GM23338 (cell line): ENCODE data around the gene CLCF1. TPM values are rescaled to one million over a fixed set of nuclear protein-coding genes. Genes with fewer than 3 reads are reported as not detected.

ENCODE experiments used
- ATAC-seq: fragments of 200-7000 bp; cut with Tn5 transposase; 3 replicates; pipeline ENCODE4 v1.9.1; 2020
- DNase-seq: peaks from one replicate; pipeline ENCODE4 v3.0.0-alpha.2; 2015; ENCODE audit warnings: low spot score
- H2AFZ ChIP-seq: fragments of 200-600 bp; sonication (generic); 2 replicates; pipeline ENCODE4 v1.8.0; 2016; ENCODE audit warnings: antibody characterized with exemption, mild to moderate bottlenecking, moderate library complexity
- H3F3A ChIP-seq: fragments of 200-600 bp; sonication (generic); replicated peaks from 2 replicates; pipeline ENCODE4 v1.8.0; 2017; ENCODE audit warnings: antibody characterized with exemption, mixed run types, low read depth
- H3K27ac ChIP-seq: fragments of 200-600 bp; sonication (generic); 2 replicates; pipeline ENCODE4 v1.6.1; 2016; ENCODE audit warnings: low read depth
- H3K27me3 ChIP-seq: fragments of 200-600 bp; sonication (generic); 2 replicates; pipeline ENCODE4 v1.8.0; 2016; ENCODE audit warnings: mild to moderate bottlenecking, mixed run types, moderate library complexity; ENCODE audit not compliant: insufficient read depth
- H3K36me3 ChIP-seq: fragments of 200-600 bp; sonication (generic); 2 replicates; pipeline ENCODE4 v1.8.0; 2016; ENCODE audit warnings: mild to moderate bottlenecking; ENCODE audit not compliant: insufficient read depth
- H3K4me1 ChIP-seq: fragments of 200-600 bp; sonication (generic); 2 replicates; pipeline ENCODE4 v1.8.0; 2016; ENCODE audit warnings: mild to moderate bottlenecking, moderate library complexity; ENCODE audit not compliant: insufficient read depth
- H3K4me2 ChIP-seq: fragments of 200-600 bp; sonication (generic); 2 replicates; pipeline ENCODE4 v1.7.1; 2017; ENCODE audit warnings: mixed run types
- H3K4me3 ChIP-seq: fragments of 200-600 bp; sonication (generic); 2 replicates; pipeline ENCODE4 v1.6.1; 2016; ENCODE audit warnings: mixed run types
- H3K79me2 ChIP-seq: fragments of 200-600 bp; sonication (generic); replicated peaks from 2 replicates; pipeline ENCODE4 v1.8.0; 2017; ENCODE audit warnings: mild to moderate bottlenecking; ENCODE audit not compliant: insufficient read depth
- H3K9me2 ChIP-seq: fragments of 200-600 bp; sonication (generic); 2 replicates; pipeline ENCODE4 v1.8.0; 2017; ENCODE audit not compliant: insufficient read depth
- H4K20me1 ChIP-seq: fragments of 200-600 bp; sonication (generic); replicated peaks from 2 replicates; pipeline ENCODE4 v1.8.0; 2017; ENCODE audit warnings: mild to moderate bottlenecking; ENCODE audit not compliant: insufficient read depth
- H3K27ac Mint-ChIP-seq: 2 replicates; pipeline ENCODE4 v1.8.0; 2020; ENCODE audit warnings: inconsistent platforms, mild to moderate bottlenecking, moderate library complexity, mixed read lengths
- H3K27me3 Mint-ChIP-seq: 3 replicates; pipeline ENCODE4 v1.8.0; 2022; ENCODE audit warnings: low read depth, mild to moderate bottlenecking, moderate library complexity, mixed read lengths, inconsistent platforms; ENCODE audit not compliant: insufficient read depth, poor library complexity
- H3K36me3 Mint-ChIP-seq: 3 replicates; pipeline ENCODE4 v1.8.0; 2021; ENCODE audit warnings: low read depth, mild to moderate bottlenecking, inconsistent platforms, moderate library complexity, mixed read lengths
- H3K4me1 Mint-ChIP-seq: 3 replicates; pipeline ENCODE4 v1.8.0; 2020; ENCODE audit warnings: mild to moderate bottlenecking, inconsistent platforms, mixed read lengths
- H3K4me3 Mint-ChIP-seq: 3 replicates; pipeline ENCODE4 v1.8.0; 2021; ENCODE audit warnings: moderate library complexity, mild to moderate bottlenecking, inconsistent platforms, mixed read lengths
- H3K9me3 Mint-ChIP-seq: 3 replicates; pipeline ENCODE4 v1.8.0; 2020; ENCODE audit warnings: moderate library complexity, mild to moderate bottlenecking, inconsistent platforms, mixed read lengths
- CREB1 ChIP-seq: fragments of 250-450 bp; sonication (Bioruptor Pico); IDR thresholded peaks from 2 replicates; pipeline ENCODE4 v1.5.0; 2020; ENCODE audit warnings: low read depth, mild to moderate bottlenecking, moderate library complexity
- CTCF ChIP-seq, 2 experiments: fragments of 200-600 bp in 1 of 2; sonication (generic) in 1 of 2; conservative IDR thresholded peaks; 2 replicates each; pipeline versions ENCODE4 v1.5.1 to v1.6.1; 2016 to 2017; ENCODE audit warnings: antibody characterized with exemption in 2 of 2, low read depth in 2 of 2, mild to moderate bottlenecking in 2 of 2, moderate library complexity in 1 of 2
- ETS1 ChIP-seq: IDR thresholded peaks from 2 replicates; pipeline ENCODE4 v1.6.1; 2016; ENCODE audit warnings: antibody characterized with exemption
- EZH2 ChIP-seq: fragments of 200-600 bp; sonication (generic); IDR thresholded peaks from one replicate; pipeline ENCODE4 v1.8.0; 2017; ENCODE audit warnings: antibody characterized with exemption, mild to moderate bottlenecking, low read depth; ENCODE audit not compliant: unreplicated experiment
- JUNB ChIP-seq: IDR thresholded peaks from one replicate; pipeline ENCODE4 v1.6.1; 2016; ENCODE audit warnings: antibody characterized with exemption; ENCODE audit not compliant: unreplicated experiment
- POLR2AphosphoS5 ChIP-seq: IDR thresholded peaks from 2 replicates; pipeline ENCODE4 v1.6.1; 2016; ENCODE audit warnings: antibody characterized with exemption, low read depth
- REST ChIP-seq: IDR thresholded peaks from one replicate; pipeline ENCODE4 v1.6.1; 2018; ENCODE audit warnings: antibody characterized with exemption; ENCODE audit not compliant: unreplicated experiment
- STAT1 ChIP-seq: IDR thresholded peaks from one replicate; pipeline ENCODE4 v1.6.1; 2016; ENCODE audit warnings: antibody characterized with exemption; ENCODE audit not compliant: unreplicated experiment
- ZNF114 ChIP-seq: fragments of 250-450 bp; sonication (Bioruptor Pico); IDR thresholded peaks from 2 replicates; pipeline ENCODE4 v1.5.0; 2020; ENCODE audit warnings: mild to moderate bottlenecking, moderate library complexity
- ZNF331 ChIP-seq: fragments of 250-450 bp; sonication (Bioruptor Pico); IDR thresholded peaks from 2 replicates; pipeline ENCODE4 v1.5.0; 2020; ENCODE audit warnings: low read depth, mild to moderate bottlenecking, moderate library complexity
- ZNF462 ChIP-seq: fragments of 250-450 bp; sonication (Bioruptor Pico); IDR thresholded peaks from 2 replicates; pipeline ENCODE4 v1.5.0; 2020; ENCODE audit warnings: mild to moderate bottlenecking, moderate library complexity
- polyA plus RNA-seq: library from polyadenylated mRNA; unstranded; fragments of >200 nt; fragmentation: Nextera tagmentation; extraction: Ambion mirVana; gene quantifications from 2 replicates; pipeline ENCODE4 v1.2.1, GENCODE V29; 2016
- total RNA-seq: library from RNA; depleted of rRNA; stranded (reverse); fragments of >200 nt; shearing (Covaris generic); gene quantifications from 2 replicates; pipeline ENCODE4 v1.2.3, GENCODE V29; 2014

CLCF1 gene
- total and polyA plus RNA-seq, 2 experiments from 2014 or later: 0.32 TPM; not detected in 1

GRCh38 chr11:67320011-67320410 is 53.4 kb downstream of the CLCF1 start:
- Mint-ChIP-seq H3K9me3 (no peaks in the 10 kb centered on the region; the same call in 2 of the 3 replicates), H3K36me3 (no peaks in the 10 kb centered on the region; the same call in 2 of the 3 replicates)
- no peak for ATAC-seq

More at GRCh38 chr11:67320011-67320410, 53.4 kb downstream of the CLCF1 start:
- no peak overlapping the region for H3K4me2 ChIP-seq
- Mint-ChIP-seq H3K27me3 (peaks cover 23% of the 10 kb centered on the region), H3K27ac (no peak overlapping the region), H3K4me1 (peaks cover 11% of the 10 kb centered on the region), H3K4me3 (no peak overlapping the region)
- no peaks in the 10 kb centered on the region for H3K36me3 ChIP-seq
- peaks cover 11% of the 10 kb centered on the region; the same call in 1 of the 2 replicates for H3F3A ChIP-seq
- H3K4me1 ChIP-seq: peaks cover 8% of the 10 kb centered on the region
- H3K27me3 ChIP-seq: peaks cover 32% of the 10 kb centered on the region
- H3K79me2 ChIP-seq: no peaks in the 10 kb centered on the region
- H3K4me3 ChIP-seq: no peak overlapping the region
- H3K9me2 ChIP-seq: no peaks in the 10 kb centered on the region
- H4K20me1 ChIP-seq: no peaks in the 10 kb centered on the region
- TF ChIP-seq CTCF (conservative IDR thresholded peaks at IDR 0.05; ENCODE audit: low read depth in 2 of 2) (no peak), CREB1 (CRISPR knock-in tag) (no peak), REST (no peak), POLR2AphosphoS5 (no peak), ZNF462 (no peak), ETS1 (no peak), ZNF114 (CRISPR knock-in tag) (no peak), EZH2 (no peak), ZNF331 (CRISPR knock-in tag) (no peak), STAT1 (no peak), JUNB (no peak)
- no peak overlapping the region for H3K27ac ChIP-seq
- H2AFZ ChIP-seq: no peak overlapping the region
- DNase-seq: no peak
